Thyroid gland (tissue), 4 donors: ENCODE data around the gene GALNTL6. TPM values are rescaled to one million over a fixed set of nuclear protein-coding genes. Genes with fewer than 3 reads are reported as not detected.

Experiments
- DNase-seq, 2 donors: peaks; one replicate each; pipeline ENCODE4 v3.0.0-alpha.2; 2019
- H3K27ac ChIP-seq, 3 donors: fragments of 200-600 bp; sonication (generic); 1 replicate in 2 of 3; 2 replicates in 1 of 3; pipeline ENCODE4 v1.5.1; 2016 to 2019; ENCODE audit warnings: mild to moderate bottlenecking in 1 of 3, moderate library complexity in 1 of 3
- H3K27me3 ChIP-seq: fragments of 200-600 bp; sonication (generic); one replicate; pipeline ENCODE4 v1.5.1; 2019
- H3K36me3 ChIP-seq, 2 donors: fragments of 200-600 bp; sonication (generic); one replicate each; pipeline ENCODE4 v1.5.1; 2016 to 2019
- H3K4me1 ChIP-seq, 2 donors: fragments of 200-600 bp; sonication (generic); one replicate each; pipeline ENCODE4 v1.5.1; 2017 to 2019
- H3K4me3 ChIP-seq, 3 donors: fragments of 200-600 bp; sonication (generic); replicated peaks in 1 of 3; 1 replicate in 2 of 3; 2 replicates in 1 of 3; pipeline ENCODE4 v1.5.1; 2016; ENCODE audit warnings: mild to moderate bottlenecking in 1 of 3
- H3K9me3 ChIP-seq: fragments of 200-600 bp; sonication (generic); one replicate; pipeline ENCODE4 v1.5.1; 2017
- POLR2A ChIP-seq, 2 donors: fragments of 450-650 bp; IDR thresholded peaks; one replicate each; pipeline ENCODE4 v1.6.1; 2017; ENCODE audit warnings: antibody characterized with exemption in 2 of 2, mild to moderate bottlenecking in 2 of 2, moderate library complexity in 1 of 2
- WGBS, 2 donors: methylation state at CpG; one replicate each; pipeline ENCODE4 v1.1.5; 2017; 5-methylcytosine and 5-hydroxymethylcytosine counted together
- intact Hi-C: fragments of 100-400 bp; cut with DNase I; formaldehyde crosslinking; loops from one replicate; pipeline ENCODE4 v1.15.1; 2023
- total RNA-seq, 4 donors: library from RNA; depleted of rRNA; stranded (reverse); fragments of >200 nt; gene quantifications; one replicate each; pipeline ENCODE4 v1.2.3, GENCODE V29; 2016
- TF ChIP-seq, protein P1 (sequence below), 6 experiments: fragments of 200-600 bp in 3 of 6; fragments of 450-650 bp in 3 of 6; sonication (generic) in 3 of 6; IDR thresholded peaks; one replicate each; pipeline ENCODE4 v1.5.1; 2016 to 2019; ENCODE audit warnings: antibody characterized with exemption in 6 of 6, mild to moderate bottlenecking in 2 of 6, inconsistent platforms in 1 of 6, moderate library complexity in 1 of 6

The GALNTL6 gene
- total RNA-seq, 4 donors from 2014 or later, result not detected

DNA sequence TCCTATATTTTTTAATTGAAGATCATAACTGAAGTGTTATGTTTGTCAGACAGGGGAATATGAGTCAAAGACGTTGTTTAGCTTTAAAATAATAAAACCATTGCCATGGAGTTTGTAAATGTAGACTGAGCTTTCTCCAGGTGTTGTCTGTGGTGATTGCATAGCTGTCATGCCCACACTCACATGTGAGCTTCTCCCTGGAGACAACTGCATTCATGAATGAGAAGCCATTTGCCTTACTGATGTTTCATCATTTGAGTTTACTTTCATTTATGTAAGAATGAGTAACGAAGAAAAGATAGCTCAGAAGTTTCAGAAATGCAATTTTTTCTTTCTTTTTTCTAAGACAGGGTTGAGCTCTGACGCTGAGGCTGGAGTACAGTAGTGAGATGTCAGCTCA is 339.1 kb downstream of the GALNTL6 start:
- WGBS, 2 donors, result 83% methylated on average over 3 of the region's 3 CpGs

DNA sequence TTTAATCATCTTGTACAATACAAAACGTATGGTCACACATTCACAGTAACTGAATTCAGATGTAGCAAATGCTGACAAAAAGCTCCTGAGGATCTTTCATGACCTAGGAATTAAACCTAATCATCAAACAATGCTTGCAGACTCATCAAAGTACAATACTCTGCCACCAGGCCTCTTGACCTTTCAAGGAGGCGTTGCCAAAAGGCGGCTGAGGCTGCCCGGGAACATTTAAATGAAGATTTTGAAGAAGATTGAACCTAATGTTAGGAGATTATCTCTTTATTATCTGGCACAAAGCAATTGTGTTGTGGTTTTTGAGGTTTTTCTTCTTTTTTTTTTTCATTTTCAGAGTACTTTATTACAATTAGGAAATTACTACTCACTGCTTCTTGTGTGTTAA is 340.5 kb downstream of the GALNTL6 start:
- intact Hi-C loops, result no loop called here
- no peak for DNase-seq
- Histone ChIP-seq H3K27me3 (no peaks in the 10 kb centered on the region), H3K9me3 (no peaks in the 10 kb centered on the region), H3K4me3 (no peak overlapping the region), H3K27ac (no peak overlapping the region), H3K36me3 (no peaks in the 10 kb centered on the region), H3K4me1 (no peaks in the 10 kb centered on the region)
- 73 to 75% methylated on average over 4 of the region's 4 CpGs for WGBS, 2 donors
- no peak for TF ChIP-seq POLR2A (IDR thresholded peaks at IDR 0.05)
- TF ChIP-seq, protein P1, sequence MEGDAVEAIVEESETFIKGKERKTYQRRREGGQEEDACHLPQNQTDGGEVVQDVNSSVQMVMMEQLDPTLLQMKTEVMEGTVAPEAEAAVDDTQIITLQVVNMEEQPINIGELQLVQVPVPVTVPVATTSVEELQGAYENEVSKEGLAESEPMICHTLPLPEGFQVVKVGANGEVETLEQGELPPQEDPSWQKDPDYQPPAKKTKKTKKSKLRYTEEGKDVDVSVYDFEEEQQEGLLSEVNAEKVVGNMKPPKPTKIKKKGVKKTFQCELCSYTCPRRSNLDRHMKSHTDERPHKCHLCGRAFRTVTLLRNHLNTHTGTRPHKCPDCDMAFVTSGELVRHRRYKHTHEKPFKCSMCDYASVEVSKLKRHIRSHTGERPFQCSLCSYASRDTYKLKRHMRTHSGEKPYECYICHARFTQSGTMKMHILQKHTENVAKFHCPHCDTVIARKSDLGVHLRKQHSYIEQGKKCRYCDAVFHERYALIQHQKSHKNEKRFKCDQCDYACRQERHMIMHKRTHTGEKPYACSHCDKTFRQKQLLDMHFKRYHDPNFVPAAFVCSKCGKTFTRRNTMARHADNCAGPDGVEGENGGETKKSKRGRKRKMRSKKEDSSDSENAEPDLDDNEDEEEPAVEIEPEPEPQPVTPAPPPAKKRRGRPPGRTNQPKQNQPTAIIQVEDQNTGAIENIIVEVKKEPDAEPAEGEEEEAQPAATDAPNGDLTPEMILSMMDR (IDR thresholded peaks at IDR 0.05), result no peak

More for the DNA sequence above, 339.1 kb downstream of the GALNTL6 start:
- TF ChIP-seq, protein P1 (IDR thresholded peaks at IDR 0.05), result no peak
- TF ChIP-seq POLR2A (IDR thresholded peaks at IDR 0.05), result no peak
- Histone ChIP-seq H3K4me3 (no peak overlapping the region), H3K9me3 (no peaks in the 10 kb centered on the region), H3K4me1 (no peaks in the 10 kb centered on the region), H3K36me3 (no peaks in the 10 kb centered on the region), H3K27me3 (no peaks in the 10 kb centered on the region), H3K27ac (no peak overlapping the region)
- no peak for DNase-seq
- intact Hi-C loops, result no loop called here

DNA sequence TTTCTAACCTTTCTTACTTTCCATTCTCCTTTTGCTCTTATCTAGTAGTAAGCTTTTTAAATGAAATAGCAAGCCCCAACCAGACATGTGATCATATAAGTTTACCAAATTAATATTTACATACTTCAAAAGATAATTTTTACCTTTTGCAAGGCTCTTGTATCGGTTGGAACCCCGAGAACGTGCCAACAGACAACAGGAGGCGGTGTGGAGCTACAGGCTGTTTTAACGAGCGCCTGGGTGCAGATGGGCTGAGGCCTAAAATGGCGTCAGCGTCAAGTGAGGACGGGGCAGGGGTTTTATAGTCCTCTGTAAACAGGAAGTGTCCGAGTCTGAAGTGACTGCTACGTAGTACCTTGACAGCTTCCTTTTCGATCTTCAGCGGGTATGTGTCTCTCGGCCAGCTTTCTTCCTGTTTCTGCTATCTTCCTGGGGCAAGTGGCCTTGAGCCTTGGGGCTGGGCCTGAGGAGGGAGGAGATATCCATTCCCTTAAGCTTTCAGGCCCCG is 342.7 kb downstream of the GALNTL6 start:
- no peak for DNase-seq
- intact Hi-C loops, result no loop called here
- Histone ChIP-seq H3K9me3 (no peaks in the 10 kb centered on the region), H3K27me3 (no peaks in the 10 kb centered on the region), H3K4me1 (no peaks in the 10 kb centered on the region), H3K36me3 (no peaks in the 10 kb centered on the region), H3K4me3 (no peak overlapping the region), H3K27ac (no peak overlapping the region)
- 86 to 93% methylated on average over 15 of the region's 15 CpGs for WGBS, 2 donors
- no peak for TF ChIP-seq POLR2A (IDR thresholded peaks at IDR 0.05)
- TF ChIP-seq, protein P1 (IDR thresholded peaks at IDR 0.05), result no peak

DNA sequence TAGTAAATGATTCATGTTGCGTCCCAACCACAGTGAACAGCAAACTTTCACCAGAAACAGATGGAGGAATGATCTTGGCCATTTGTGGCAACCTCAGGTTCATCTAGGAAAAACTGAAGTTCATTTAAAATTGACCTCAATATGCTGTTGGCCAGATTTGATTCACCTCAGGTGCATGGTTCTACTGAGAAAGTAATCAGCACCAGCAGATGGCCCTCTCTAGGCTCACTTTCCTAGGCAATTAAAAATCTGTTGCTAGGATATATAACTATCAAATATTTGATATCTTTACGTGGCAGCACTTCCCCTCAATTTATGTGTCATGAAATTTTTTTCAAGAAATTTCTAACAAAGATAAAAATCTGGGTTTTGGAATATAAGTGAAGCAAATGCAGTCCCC is 344.7 kb downstream of the GALNTL6 start:
- Histone ChIP-seq H3K9me3 (no peaks in the 10 kb centered on the region), H3K4me3 (no peak overlapping the region), H3K27me3 (no peaks in the 10 kb centered on the region), H3K4me1 (no peaks in the 10 kb centered on the region), H3K27ac (no peak overlapping the region), H3K36me3 (no peaks in the 10 kb centered on the region)
- intact Hi-C loops, result no loop called here
- 64 to 69% methylated on average over 2 of the region's 2 CpGs for WGBS, 2 donors
- no peak for DNase-seq
- TF ChIP-seq POLR2A (IDR thresholded peaks at IDR 0.05), result no peak
- TF ChIP-seq, protein P1 (IDR thresholded peaks at IDR 0.05), result no peak

DNA sequence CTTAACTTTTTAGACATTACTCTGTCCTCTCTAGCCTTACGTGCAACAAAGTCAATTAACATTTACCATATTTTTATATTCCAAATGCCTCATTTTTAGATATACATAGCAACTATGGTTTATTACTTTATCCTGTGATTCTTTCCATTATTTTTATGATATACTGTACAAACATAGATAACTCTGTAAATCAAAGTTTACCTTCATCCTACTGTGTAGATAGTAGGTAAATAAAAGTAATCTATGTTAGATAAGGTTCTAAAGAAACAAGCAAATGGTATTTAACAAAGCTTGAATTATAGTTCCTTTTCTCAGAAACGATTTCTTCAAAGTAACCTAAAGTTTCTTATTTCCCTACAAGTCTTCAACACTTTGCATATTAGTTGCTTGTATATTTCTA is 350.0 kb downstream of the GALNTL6 start:
- Histone ChIP-seq H3K4me1 (no peaks in the 10 kb centered on the region), H3K27ac (no peak overlapping the region), H3K9me3 (no peaks in the 10 kb centered on the region), H3K36me3 (no peaks in the 10 kb centered on the region), H3K27me3 (no peaks in the 10 kb centered on the region), H3K4me3 (no peak overlapping the region)
- TF ChIP-seq POLR2A (IDR thresholded peaks at IDR 0.05), result no peak
- TF ChIP-seq, protein P1 (IDR thresholded peaks at IDR 0.05), result no peak
- DNase-seq, result no peak
- intact Hi-C loops, result no loop called here
- WGBS, 2 donors, result 67 to 73% methylated on average over 2 of the region's 2 CpGs
